ENCODE results near the gene JPH2. TPM values are rescaled to one million over a fixed set of nuclear protein-coding genes. Genes with fewer than 3 reads are reported as not detected.

JPH2 gene
- total RNA-seq, 1 experiment from 2014 or later: 14.7 TPM

GRCh38 chr20:44219170-44219730 lies 32.3 kb upstream of the JPH2 start:
- Mint-ChIP-seq H3K9me3 (ENCODE audit: unreplicated experiment) (no peaks in the 10 kb centered on the region), H3K27ac (ENCODE audit: low read depth, unreplicated experiment) (no peak overlapping the region), H3K4me1 (ENCODE audit: insufficient read depth, unreplicated experiment) (peaks cover 8% of the 10 kb centered on the region), H3K27me3 (ENCODE audit: insufficient read depth, unreplicated experiment) (no peaks in the 10 kb centered on the region), H3K36me3 (ENCODE audit: insufficient read depth, unreplicated experiment) (peaks cover 6% of the 10 kb centered on the region), H3K4me3 (ENCODE audit: unreplicated experiment) (no peak overlapping the region)
- POLR2A ChIA-PET: interaction anchor here (0.5 to 4.9 kb wide), 8 partner anchors 81 to 339 kb away, joined by 3 to 63 read pairs (median 4); partner anchors contain the start of gene FITM2
- intact Hi-C loops (cut with micrococcal nuclease): loop anchor here (5.0 to 10.0 kb wide), 2 partner anchors 386 to 513 kb away; no protein-coding TSS in a partner anchor
- DNase-seq (ENCODE audit: unreplicated experiment): no peak
- no TSS peak for BruUV-seq (replicated peaks)
- TF ChIP-seq CTCF (IDR thresholded peaks at IDR 0.05; ENCODE audit: unreplicated experiment): no peak
- CTCF ChIA-PET: interaction anchor here (0.6 to 10.6 kb wide), 17 partner anchors 10 to 250 kb away, joined by 3 to 536 read pairs (median 8); partner anchors contain the start of genes FITM2 and TTPAL

GRCh38 chr20:44218446-44218845 lies 31.5 kb upstream of the JPH2 start:
- no peak for TF ChIP-seq CTCF (IDR thresholded peaks at IDR 0.05; ENCODE audit: unreplicated experiment)
- intact Hi-C loops (cut with micrococcal nuclease): loop anchor here (5.0 to 10.0 kb wide), 2 partner anchors 386 to 514 kb away; no protein-coding TSS in a partner anchor
- Mint-ChIP-seq H3K27ac (ENCODE audit: low read depth, unreplicated experiment) (no peak overlapping the region), H3K36me3 (ENCODE audit: insufficient read depth, unreplicated experiment) (peaks cover 6% of the 10 kb centered on the region), H3K9me3 (ENCODE audit: unreplicated experiment) (no peaks in the 10 kb centered on the region), H3K4me3 (ENCODE audit: unreplicated experiment) (no peak overlapping the region), H3K27me3 (ENCODE audit: insufficient read depth, unreplicated experiment) (no peaks in the 10 kb centered on the region), H3K4me1 (ENCODE audit: insufficient read depth, unreplicated experiment) (peaks cover 8% of the 10 kb centered on the region)
- POLR2A ChIA-PET: interaction anchor here (0.7 to 4.9 kb wide), 7 partner anchors 93 to 339 kb away, joined by 3 to 63 read pairs (median 4); partner anchors contain the start of gene FITM2
- no TSS peak for BruUV-seq (replicated peaks)
- CTCF ChIA-PET: interaction anchor here (0.6 to 10.6 kb wide), 30 partner anchors 11 to 892 kb away, joined by 3 to 536 read pairs (median 6); partner anchors contain the start of genes FITM2 and TTPAL
- DNase-seq (ENCODE audit: unreplicated experiment): no peak

DNA sequence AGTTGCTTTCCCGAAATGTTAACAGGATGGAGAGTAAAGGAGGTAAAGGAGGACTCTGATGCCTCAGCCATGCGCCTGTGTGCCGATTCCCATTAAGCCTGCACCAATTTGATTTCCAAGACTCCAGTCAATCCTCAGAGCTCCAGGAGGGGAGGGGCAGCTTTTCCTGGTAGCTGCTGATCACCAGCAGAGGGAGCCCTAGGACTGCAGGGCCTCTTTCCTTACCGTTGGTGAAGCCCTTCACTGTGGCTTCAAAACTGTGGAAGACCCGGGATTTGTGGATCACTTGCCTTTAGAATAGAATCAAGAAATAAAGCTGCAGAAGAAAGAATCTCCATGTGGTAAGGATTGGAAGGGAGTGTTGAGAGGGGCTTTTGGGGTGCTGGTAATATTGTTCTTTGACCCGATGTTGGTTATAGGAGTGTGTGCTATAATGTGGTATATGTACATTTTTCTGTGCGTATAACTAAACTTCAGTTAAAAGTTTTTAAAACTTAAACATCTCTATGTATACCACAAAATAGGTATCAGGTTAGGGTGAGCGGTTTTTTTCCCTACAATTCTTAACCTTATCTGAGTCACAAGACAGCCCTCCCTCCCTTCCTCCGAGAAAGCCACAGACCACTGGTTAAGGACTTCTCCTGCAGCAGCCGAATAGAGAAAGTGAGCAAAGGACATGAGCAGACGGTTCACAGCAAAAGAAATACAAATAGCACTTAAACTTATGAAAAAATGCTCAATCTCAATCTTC lies 30.5 kb upstream of the JPH2 start:
- H3K4me1 Mint-ChIP-seq (ENCODE audit: insufficient read depth, unreplicated experiment): peaks cover 13% of the 10 kb centered on the region
- no peaks in the 10 kb centered on the region for H3K9me3 Mint-ChIP-seq (ENCODE audit: unreplicated experiment)
- DNase-seq (ENCODE audit: unreplicated experiment): peak; percentile 81
- TF ChIP-seq CTCF (IDR thresholded peaks at IDR 0.05; ENCODE audit: unreplicated experiment): peak; percentile 98
- BruUV-seq (replicated peaks): no TSS peak
- no peak overlapping the region for H3K4me3 Mint-ChIP-seq (ENCODE audit: unreplicated experiment)
- POLR2A ChIA-PET: interaction anchor here (0.6 to 6.9 kb wide), 10 partner anchors 9 to 253 kb away, joined by 3 to 63 read pairs (median 4); partner anchors contain the start of gene FITM2
- H3K27ac Mint-ChIP-seq (ENCODE audit: low read depth, unreplicated experiment): no peak overlapping the region
- H3K36me3 Mint-ChIP-seq (ENCODE audit: insufficient read depth, unreplicated experiment): peaks cover 6% of the 10 kb centered on the region
- CTCF ChIA-PET: interaction anchor here (0.5 to 10.6 kb wide), 71 partner anchors 8 to 1119 kb away, joined by 3 to 536 read pairs (median 5); partner anchors contain the start of genes FITM2, HNF4A and TTPAL
- intact Hi-C loops (cut with micrococcal nuclease): loop anchor here (1.0 to 10.0 kb wide), 5 partner anchors 94 to 515 kb away; partner anchors contain the start of gene FITM2
- no peaks in the 10 kb centered on the region for H3K27me3 Mint-ChIP-seq (ENCODE audit: insufficient read depth, unreplicated experiment)

DNA sequence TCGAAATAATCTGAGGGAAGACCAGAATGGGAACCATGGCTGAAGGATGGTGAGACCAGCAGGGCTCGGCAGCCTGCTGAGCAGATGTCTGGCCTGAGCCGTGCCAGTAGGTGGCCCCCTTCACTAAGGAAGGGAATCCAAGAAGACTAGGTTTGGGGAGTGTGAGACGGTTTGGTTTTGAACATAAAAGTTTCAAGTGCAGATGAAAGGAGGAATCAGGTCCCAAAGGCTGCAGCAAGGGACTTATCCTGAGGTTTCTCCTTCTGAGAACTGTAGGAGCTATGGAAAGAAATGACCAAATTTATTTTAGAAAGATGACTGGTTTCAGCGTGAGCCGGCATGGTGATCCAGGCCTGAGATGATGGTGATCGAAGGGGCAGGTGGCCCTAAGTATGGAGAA lies 28.1 kb upstream of the JPH2 start:
- intact Hi-C loops (cut with micrococcal nuclease): loop anchor here (1.0 to 10.0 kb wide), 3 partner anchors 246 to 517 kb away; no protein-coding TSS in a partner anchor
- ChIA-PET CTCF (interaction anchor here (0.6 to 10.6 kb wide), 45 partner anchors 10 to 1303 kb away, joined by 3 to 536 read pairs (median 7); partner anchors contain the start of genes FITM2, HNF4A and TTPAL), POLR2A (interaction anchor here (1.5 to 6.9 kb wide), 3 partner anchors 9 to 170 kb away, joined by 3 to 63 read pairs (median 36); partner anchors contain the start of gene FITM2)
- Mint-ChIP-seq H3K27me3 (ENCODE audit: insufficient read depth, unreplicated experiment) (no peaks in the 10 kb centered on the region), H3K27ac (ENCODE audit: low read depth, unreplicated experiment) (no peak overlapping the region), H3K9me3 (ENCODE audit: unreplicated experiment) (no peaks in the 10 kb centered on the region), H3K4me1 (ENCODE audit: insufficient read depth, unreplicated experiment) (peaks cover 13% of the 10 kb centered on the region), H3K36me3 (ENCODE audit: insufficient read depth, unreplicated experiment) (peaks cover 18% of the 10 kb centered on the region), H3K4me3 (ENCODE audit: unreplicated experiment) (no peak overlapping the region)
- BruUV-seq (replicated peaks): no TSS peak
- peak; percentile 84 for TF ChIP-seq CTCF (IDR thresholded peaks at IDR 0.05; ENCODE audit: unreplicated experiment)
- peak; percentile 68 for DNase-seq (ENCODE audit: unreplicated experiment)
